GM12801 (cell line): Measurements from ENCODE around the gene DNAH1.

Experiments
- CTCF ChIP-seq: IDR thresholded peaks from one replicate; pipeline ENCODE4 v1.5.1; 2011; ENCODE audit warnings: control low read depth; ENCODE audit not compliant: insufficient read length; ENCODE audit errors: extremely low read depth

DNAH1 gene

GRCh38 chr3:52435246-52436101 is 119.4 kb downstream of the DNAH1 start:
- no peak for TF ChIP-seq CTCF

- TF ChIP-seq CTCF, result no peak
Measured at GRCh38 chr3:52436500-52437149, 120.5 kb downstream of the DNAH1 start.

GRCh38 chr3:52437326-52438103 is 121.4 kb downstream of the DNAH1 start:
- no peak for TF ChIP-seq CTCF

- TF ChIP-seq CTCF, result no peak
Measured at GRCh38 chr3:52438104-52438376, 121.9 kb downstream of the DNAH1 start.

GRCh38 chr3:52438579-52439425 is 122.7 kb downstream of the DNAH1 start:
- TF ChIP-seq CTCF, result no peak

GRCh38 chr3:52439426-52440248 is 123.5 kb downstream of the DNAH1 start:
- no peak for TF ChIP-seq CTCF
